ENCODE measurements around the gene CST5.
"Not testable (repeated sequence)": the region's sequence is repeated elsewhere in the genome, so short reads cannot be mapped to it uniquely, and the experiment has no call there.

Gene CST5

GRCh38 chr20:23887856-23888255 is 8.3 kb upstream of the CST5 start:
- no peak for DNase-seq

GRCh38 chr20:23884771-23885162 is 5.2 kb upstream of the CST5 start:
- DNase-seq = no peak

GRCh38 chr20:23884136-23884770 is 4.7 kb upstream of the CST5 start:
- no peak for DNase-seq

- DNase-seq = no peak
Observed at GRCh38 chr20:23881371-23881770, 1.8 kb upstream of the CST5 start.

GRCh38 chr20:23880417-23880816 is 869 bp upstream of the CST5 start:
- DNase-seq = no peak

GRCh38 chr20:23879811-23880374 is 345 bp upstream of the CST5 start:
- DNase-seq = no peak

GRCh38 chr20:23878787-23879186 is 761 bp downstream of the CST5 start:
- no peak for DNase-seq

GRCh38 chr20:23878016-23878542 is 1.5 kb downstream of the CST5 start:
- not testable (repeated sequence) for DNase-seq

- DNase-seq = no peak
Observed at GRCh38 chr20:23877524-23877923, 2.0 kb downstream of the CST5 start.

- no peak for DNase-seq
Observed at GRCh38 chr20:23875606-23876237, 3.8 kb downstream of the CST5 start.

- no peak for DNase-seq
Observed at GRCh38 chr20:23874747-23875146, 4.8 kb downstream of the CST5 start.

- DNase-seq = no peak
Observed at GRCh38 chr20:23873370-23874015, 6.1 kb downstream of the CST5 start.

- DNase-seq = no peak
Observed at GRCh38 chr20:23872065-23872464, 7.5 kb downstream of the CST5 start.

GRCh38 chr20:23870461-23870860 is 9.1 kb downstream of the CST5 start:
- DNase-seq = no peak

GRCh38 chr20:23869520-23869919 is 10.0 kb downstream of the CST5 start:
- no peak for DNase-seq

GRCh38 chr20:23868321-23868720 is 11.2 kb downstream of the CST5 start:
- DNase-seq = no peak

- DNase-seq = no peak
Observed at GRCh38 chr20:23867152-23867776, 12.3 kb downstream of the CST5 start.

- DNase-seq = not testable (repeated sequence)
Observed at GRCh38 chr20:23860771-23861170, 18.8 kb downstream of the CST5 start.

GRCh38 chr20:23857962-23858595 is 21.5 kb downstream of the CST5 start:
- DNase-seq = no peak

- no peak for DNase-seq
Observed at GRCh38 chr20:23856736-23857135, 22.8 kb downstream of the CST5 start.

GRCh38 chr20:23856226-23856625 is 23.3 kb downstream of the CST5 start:
- DNase-seq = no peak

- no peak for DNase-seq
Observed at GRCh38 chr20:23841693-23842092, 37.9 kb downstream of the CST5 start.

- DNase-seq = no peak
Observed at GRCh38 chr20:23835716-23836115, 43.8 kb downstream of the CST5 start.
